ENCODE results near the gene PPP4C.

DNA sequence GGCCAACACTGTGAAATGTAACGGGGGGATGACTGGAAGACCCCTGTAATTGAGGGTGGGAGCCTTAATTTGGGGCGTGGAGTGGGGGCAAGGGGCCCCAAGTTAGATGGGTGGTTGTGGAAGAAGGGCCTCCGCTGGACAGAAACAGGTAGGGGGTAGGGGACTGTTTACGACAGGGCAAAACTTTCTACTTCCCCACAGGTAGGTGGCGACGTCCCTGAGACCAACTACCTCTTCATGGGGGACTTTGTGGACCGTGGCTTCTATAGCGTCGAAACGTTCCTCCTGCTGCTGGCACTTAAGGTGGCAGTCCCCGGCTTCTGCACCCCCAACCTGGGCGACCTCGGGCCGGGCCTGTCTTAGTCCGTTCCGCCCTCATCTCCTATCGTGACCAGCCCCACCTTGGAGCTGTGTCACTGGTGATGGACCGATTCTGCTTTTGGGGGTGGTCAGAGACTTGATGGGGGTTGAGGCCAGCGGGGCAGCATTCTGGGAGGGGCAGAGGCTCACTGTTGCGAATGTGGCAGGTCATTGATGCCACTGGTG is 6.8 kb downstream of the PPP4C start:
- no peak for TF ChIP-seq POLR2A (IDR thresholded peaks at IDR 0.05)
- TF ChIP-seq, protein P1, sequence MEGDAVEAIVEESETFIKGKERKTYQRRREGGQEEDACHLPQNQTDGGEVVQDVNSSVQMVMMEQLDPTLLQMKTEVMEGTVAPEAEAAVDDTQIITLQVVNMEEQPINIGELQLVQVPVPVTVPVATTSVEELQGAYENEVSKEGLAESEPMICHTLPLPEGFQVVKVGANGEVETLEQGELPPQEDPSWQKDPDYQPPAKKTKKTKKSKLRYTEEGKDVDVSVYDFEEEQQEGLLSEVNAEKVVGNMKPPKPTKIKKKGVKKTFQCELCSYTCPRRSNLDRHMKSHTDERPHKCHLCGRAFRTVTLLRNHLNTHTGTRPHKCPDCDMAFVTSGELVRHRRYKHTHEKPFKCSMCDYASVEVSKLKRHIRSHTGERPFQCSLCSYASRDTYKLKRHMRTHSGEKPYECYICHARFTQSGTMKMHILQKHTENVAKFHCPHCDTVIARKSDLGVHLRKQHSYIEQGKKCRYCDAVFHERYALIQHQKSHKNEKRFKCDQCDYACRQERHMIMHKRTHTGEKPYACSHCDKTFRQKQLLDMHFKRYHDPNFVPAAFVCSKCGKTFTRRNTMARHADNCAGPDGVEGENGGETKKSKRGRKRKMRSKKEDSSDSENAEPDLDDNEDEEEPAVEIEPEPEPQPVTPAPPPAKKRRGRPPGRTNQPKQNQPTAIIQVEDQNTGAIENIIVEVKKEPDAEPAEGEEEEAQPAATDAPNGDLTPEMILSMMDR (IDR thresholded peaks at IDR 0.05): no peak
